NCI-H526 (cell line): Measurements from ENCODE around the gene FOXP2.
"Not testable (repeated sequence)": the region's sequence is repeated elsewhere in the genome, so short reads cannot be mapped to it uniquely, and the experiment has no call there.

Experiments used
- DNase-seq, 2 experiments: peaks; one replicate each; lab custom pipeline; 2025; lab: John Stamatoyannopoulos, UW

Gene FOXP2

DNA sequence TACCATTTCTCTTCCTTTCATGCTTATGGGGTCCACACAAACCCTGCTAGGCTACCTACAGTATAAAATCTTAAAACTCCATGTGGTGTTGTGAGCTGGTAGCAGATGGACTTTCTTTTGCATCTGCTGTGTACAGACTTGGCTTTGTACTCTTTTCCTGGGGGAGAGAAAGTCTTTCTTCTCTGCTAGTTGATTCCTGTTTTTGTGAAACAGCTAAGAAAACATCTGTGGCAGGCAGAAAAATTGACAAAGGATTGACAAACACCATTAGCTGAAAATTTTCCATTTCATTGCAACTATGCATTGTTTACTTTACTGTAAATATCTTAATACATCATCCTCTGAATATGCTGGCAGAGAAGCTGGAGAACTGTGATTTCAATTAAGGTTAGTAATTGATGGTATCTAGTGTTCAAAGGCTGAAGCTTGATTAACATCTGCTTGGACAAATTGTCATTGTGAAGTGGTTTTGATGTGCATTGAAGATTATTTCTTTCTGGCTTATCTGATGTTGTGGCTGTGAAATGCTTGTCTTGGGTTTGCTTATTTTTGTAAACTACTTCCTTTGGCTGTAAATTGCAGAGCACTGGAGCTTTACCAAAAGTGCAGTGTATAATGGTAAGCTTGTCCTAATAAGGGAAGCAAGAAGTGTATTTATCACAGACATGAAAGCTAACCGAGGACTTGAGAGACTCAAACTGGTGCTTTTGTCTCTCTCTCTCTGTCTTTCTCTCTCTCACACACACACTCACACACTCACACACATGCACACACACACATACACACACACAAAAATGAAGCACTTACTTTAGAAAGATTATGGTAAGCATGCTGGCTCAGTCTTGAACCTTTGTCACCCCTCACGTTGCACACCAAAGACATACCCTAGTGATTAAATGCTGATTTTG lies at the start of gene FOXP2:
FOXP2 (plus strand) TSS at position 660 of the 908 bp plus-strand sequence. CDS start 11,697 bp downstream, outside the sequence.
- peak in 1 of 2 experiments; percentile 51 for DNase-seq

DNA sequence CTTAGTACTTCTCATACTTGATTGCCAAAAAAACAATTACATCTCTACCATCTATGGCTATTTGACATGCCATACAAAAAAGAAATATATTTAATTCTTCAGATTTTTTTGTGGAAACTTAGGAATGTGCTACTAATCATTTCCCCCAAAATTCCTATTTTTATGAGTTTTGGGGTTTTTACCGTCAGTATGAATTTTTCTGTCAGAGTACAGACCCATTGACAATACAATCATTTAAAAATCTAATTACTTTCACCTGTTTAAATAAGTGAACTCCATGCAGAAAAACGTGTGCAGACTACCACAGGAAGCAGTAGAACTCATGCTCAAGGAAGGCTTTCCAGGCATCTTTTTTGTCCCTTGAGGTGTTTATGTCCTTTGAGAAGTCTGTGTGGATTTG lies 48.8 kb upstream of the FOXP2 start:
- no peak for DNase-seq

DNA sequence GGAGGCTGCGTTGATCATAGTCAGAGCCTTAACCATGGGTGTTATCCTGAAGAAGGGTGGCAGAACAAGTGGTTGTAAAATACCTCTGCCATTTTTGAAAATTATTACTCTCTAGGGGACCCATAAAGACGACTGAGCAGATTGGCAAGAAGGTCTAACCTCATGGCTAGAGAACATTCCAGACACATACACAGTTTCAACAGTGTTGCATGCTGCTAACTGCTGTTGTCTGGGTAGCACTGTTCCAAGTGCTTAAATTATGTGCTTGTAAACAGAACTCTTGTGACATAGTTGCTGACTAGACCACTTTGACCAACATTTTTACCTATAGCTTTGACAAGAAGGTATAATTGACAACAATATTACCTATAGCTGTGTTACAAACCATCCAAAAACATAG lies 46.1 kb upstream of the FOXP2 start:
- DNase-seq, result no peak

DNA sequence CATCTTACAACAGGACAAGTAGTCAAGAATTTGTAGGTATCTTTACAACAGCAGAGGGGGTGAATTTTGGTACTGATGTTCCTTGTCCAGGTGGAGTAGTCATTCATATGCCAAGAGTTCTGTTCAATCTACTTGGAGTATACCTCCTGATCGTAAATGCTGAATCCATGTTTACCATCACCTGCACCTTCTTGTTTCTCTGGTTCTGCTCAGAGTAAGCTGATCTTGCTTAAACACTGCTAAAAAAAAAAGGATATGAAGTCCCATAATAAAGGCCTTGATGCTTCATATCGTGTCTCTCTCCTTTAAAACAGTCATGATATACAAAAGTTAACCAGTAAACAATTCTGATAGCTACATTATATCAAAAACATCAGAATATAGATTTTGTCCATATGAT lies 45.3 kb upstream of the FOXP2 start:
- no peak for DNase-seq

DNA sequence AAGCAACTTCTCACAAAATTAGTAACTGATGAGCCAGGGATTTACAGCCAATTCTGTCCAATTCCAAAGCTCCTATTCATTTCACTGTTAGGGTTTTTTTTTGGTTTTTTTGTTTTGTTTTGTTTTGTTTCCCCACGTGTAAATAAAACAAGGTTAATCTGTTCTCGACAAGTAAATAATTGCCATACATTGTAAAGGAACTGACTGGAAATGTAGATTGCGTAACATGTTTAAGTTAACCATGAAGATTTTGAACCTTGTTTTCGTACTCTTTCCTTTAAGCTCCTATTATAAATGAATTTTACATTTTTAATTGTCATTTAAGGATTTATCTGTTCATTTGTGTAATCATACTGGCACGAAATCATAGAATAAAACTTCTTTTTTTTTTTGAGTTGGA lies 42.0 kb upstream of the FOXP2 start:
- no peak for DNase-seq

DNA sequence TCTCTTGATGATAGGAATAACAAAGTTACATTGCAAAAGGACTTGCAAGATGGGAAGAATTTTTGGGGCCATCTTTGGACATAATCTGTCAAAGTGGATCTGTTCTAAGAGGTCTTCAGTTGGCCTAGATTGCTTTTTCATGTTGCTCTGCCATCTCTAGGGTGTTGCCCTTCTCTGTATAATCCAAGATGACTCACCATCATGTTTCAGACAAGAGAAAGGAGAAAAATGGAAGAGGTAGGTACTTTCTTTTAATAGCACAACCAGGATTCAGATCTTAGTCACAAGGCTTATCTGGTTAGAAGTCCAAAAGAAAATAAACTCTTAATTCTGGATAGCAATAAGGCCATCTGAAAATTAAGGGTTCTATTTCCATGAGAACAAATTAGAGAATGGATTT lies 38.7 kb upstream of the FOXP2 start:
- DNase-seq, result no peak

DNA sequence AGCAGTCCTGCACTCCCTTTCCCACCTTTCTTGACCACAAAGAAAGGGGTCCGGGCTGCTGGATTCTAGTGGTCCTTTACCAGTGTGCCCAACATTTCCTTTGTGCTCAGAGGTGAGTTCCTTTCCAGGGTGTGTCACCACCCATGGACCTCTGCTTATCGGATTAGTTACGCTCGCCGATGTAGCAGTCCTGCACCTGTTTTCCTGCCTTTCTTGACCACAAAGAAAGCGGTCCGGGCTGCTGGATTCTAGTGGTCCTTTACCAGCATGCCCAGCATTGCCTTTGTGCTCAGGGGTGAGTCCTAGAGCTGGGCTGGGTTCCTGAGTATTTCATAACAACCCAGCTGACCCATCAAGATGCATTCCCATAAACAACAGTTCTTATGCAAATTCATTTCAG lies 30.7 kb upstream of the FOXP2 start:
- not testable (repeated sequence) for DNase-seq

DNA sequence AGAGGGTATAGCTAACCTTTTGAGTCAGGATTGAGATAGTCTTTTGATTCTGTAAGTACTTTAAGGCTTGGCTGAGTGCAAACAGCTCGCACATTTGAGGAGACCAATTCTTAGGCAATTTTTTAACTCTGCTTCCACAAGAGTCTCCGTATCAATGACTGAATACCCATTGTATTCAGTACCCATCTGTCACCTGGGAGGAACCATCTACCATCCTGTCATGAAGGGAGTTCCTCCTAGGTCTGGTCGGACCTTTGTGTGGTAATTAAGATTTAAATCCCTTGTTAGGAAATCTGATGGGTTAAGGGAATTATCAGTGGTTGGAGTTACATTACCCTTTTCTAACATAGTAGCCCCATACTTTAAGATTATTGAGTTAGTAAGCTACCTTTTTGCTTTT lies 30.3 kb upstream of the FOXP2 start:
- DNase-seq, result not testable (repeated sequence)

DNA sequence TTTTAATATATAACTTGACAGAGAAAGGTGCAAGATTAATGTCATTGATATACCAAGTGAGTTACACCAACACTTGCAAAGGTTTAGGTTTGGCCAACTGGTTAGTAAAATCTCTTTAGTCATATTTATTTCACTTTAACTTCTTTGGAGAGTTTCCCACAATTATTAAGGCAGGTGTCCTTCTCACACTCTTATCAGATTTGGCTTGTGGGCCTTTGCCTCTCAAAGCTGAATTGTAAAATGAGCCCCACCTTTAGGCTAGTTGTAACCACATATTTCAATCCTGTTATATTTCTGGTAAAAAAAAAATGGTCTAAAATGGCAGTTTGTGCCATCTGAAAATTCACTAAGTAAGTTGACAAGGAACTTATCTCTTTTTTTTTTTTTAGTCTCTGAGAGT lies 26.6 kb upstream of the FOXP2 start:
- no peak for DNase-seq

DNA sequence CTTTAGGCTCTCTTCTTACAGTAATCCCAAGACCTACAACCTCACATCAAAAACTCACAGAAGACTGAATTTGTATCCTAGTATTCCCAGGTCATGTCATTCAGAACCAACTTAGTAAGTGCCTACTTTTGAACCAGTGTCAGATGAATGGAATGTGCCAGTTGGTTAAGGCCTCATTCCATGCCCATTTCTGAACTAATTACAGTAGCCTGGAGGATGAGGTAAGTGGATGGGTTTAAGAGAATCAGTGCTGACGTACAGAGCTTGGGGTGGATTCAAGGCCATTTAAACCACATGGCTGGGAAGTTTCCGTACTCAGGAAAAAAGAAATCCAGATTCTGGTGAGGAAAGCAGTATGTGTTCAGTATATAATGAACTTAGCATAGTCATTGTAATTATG lies 21.9 kb upstream of the FOXP2 start:
- no peak for DNase-seq

DNA sequence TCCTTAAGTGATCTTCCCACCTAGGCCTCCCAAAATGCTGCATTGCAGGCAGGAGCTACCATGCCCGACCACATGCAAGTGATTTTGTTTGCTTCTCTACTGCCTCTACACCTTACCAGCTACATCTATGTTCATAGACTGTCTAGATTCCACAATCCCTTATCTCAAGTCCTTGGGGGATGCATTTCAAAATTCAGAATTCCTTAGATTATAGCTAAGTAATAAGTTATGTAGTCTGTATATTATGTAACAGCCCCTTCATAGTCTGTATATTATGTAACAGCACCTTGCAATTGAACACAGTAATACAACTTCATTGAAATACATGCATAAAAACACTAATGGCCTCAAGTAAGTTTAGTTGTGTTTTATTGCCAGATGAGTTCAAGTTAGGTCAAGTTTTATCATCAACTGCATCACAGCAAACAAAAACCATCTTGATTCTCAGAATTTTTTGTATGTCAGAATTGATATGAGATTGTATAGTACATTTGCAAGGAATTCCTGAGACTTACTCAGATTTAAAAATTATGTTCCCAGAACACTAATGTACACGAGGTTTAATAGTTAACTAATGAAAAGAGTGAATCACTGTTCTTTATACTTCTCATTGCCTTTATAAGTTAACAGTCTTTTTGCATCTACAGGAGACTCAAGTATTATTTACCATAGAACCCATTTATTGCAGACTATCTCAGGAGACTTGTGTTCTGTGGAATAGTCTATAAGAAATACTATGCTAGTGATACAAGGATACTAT lies 11.6 kb upstream of the FOXP2 start:
- DNase-seq, result no peak

DNA sequence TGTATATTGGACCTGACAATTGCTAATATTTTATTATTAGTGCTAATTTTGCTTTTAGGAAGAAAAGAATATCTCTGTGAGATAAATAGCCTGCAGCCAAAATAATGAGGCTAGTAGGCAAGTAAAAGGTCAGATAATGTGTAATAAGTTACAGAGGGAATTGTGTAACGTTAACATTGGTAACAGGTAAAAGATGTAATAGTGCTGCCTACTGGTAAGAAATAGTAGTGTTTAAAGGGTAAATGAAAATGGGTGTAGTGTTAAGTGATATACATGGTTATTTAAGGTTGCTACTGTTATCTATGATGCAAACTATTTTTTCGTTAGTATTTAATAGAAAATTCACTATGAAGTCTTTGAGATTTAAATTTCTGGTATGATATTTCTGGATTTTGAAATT lies 9.2 kb upstream of the FOXP2 start:
- DNase-seq, result peak; percentile 22 to 44

DNA sequence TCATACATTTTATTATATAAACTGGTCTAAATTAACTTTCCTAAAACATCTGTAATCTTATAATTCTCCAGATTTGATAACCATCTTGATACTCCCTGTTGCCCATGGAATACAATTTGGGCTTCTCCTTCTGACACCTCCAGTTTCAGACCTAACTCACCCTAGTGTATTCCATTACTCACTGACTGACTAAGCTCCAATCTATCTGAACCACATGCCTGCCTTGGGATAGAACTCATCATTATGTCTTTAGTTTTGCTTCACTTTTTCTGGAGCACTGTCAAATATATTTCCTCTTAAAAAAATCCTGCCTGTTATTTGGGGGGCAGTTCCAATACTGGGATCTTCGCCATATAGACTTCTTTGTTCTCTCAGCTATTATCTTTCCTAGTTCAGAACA lies 4.9 kb upstream of the FOXP2 start:
- DNase-seq, result no peak

DNA sequence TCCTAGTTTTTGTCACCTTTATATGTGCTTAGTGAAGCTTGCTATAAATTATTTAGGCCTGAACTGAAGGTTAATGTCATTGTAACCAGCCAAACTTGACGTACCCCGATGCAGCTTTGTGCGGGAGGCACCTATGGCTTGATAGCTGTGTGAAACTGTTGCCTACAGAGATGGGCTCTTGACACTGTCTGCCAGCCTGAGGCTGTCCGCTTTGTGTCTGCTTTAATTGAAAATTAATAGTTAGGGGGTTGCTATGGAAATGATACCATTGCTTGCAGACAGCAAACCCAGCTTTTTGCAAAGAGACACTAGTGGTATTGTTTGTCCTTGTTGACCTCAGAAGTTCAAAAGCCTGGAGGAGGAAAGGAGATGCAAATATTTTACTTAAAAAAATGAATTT lies 2.1 kb upstream of the FOXP2 start:
- DNase-seq, result peak; percentile 96 to 98

DNA sequence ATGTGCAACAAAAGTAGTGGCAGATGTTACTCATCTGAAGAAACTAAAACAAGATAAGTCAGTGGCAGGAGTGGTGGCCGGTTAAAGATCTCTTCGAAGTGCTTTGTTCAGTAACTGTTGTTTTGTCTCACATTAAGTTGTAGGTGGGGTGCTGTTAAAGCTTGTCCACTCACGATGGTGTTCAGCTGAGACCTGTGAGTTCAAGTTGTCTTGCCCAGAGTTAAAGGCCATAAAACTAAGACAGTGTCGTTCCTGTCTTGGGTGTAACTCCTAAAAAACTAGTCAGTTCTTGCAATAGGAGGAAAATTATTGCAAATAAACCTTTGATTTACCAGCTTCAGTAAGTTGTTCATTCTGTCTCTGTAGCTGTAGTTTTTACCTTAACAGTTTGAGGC lies 857 bp upstream of the FOXP2 start:
- peak in 1 of 2 experiments; percentile 22 for DNase-seq

DNA sequence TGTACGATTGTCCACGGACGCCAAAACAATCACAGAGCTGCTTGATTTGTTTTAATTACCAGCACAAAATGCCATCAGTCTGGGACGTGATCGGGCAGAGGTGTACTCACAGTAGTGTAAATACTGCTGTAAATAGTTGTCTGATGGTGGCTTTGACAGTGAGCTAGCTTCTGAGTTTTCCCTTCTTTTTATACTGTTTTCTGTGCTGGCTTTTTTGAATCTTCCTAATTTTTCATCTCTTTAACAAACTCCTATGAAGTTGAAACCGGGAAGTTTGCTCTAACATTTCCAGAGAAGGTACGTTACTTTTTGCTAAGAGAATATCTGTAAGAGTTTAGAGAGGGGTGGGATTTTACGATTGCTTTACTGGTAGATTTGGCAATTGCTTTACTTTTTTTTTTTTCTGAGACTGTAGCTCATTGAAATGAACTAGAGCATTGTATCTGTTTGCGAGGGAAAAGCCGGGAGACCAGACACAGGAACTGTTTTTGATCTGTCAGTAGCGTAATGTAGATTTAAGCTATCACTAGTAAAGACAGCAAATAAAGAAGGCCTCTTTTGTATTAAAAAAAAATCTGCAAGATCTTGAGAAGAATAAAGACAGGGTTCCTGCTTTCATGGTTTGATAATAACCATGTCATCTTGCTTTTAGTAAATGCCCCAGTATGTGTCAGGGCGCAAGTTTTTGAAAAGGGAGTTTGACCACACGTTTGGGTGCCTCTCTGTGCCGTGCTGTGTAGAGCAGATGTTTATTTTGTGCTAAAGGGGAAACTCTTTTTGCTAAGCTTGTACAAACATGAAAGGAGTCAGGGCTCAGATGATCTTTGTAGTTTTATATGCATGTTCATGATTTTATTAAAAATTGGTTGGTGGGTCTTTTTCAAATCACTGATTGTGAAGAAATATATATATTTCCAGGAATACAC lies 712 bp downstream of the FOXP2 start:
- peak in 1 of 2 experiments; percentile 23 for DNase-seq

DNA sequence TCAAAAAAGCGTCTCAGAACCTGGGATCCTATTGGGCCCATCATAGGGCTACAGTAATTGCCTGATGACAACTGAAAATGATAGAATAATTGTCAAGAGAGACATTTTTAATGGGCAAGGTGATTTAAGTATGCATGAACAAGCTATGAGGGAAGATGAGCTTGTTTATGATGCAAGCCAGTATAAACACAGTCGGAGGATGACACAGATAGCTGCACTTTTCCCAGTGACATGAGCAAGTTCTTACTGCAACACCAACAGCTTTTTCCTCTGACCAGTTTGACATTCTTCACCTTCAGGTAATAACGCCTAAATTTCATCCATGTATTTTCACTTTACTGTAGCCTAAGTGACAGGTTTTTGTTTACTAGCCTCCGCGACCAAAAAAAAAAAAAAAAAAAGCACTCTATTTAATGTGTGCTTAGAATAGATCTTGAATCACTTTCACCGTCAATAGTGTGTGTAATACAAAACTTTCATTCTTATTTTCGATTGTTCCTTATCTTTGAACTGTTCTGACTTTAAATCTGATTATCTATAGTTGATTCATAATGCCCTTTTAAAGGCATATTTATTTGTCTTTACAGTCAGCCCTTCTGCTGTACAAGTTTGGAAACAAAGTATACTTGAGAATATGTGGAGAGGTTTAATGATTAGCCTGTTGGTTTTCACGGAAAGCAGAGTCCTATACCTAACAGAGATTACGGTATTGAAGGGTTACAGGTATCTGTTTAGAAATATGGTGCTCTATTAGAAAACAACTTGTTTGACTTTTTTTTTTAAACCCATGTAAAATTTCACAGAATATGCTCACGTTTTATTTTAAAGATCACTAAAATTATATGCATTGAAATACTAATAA lies 1.7 kb downstream of the FOXP2 start:
- no peak for DNase-seq

DNA sequence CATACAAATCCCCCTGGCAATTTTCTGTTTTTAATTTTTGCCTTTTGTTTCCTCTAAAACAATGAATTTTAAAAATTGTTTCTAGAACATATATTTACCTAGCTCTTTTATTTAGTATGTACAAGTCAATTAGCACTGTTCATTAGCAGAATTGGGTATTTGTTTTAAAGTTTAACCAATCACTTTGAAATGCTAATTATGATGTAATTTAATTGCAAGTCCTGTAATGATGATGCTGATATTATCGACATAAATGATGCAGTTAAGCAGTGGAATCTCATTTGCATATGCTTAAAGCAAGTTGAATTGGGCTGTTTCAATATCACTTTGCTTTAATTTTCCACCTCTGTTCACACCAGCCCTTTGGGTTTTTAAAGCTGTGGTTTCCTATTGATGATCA lies 2.7 kb downstream of the FOXP2 start:
- DNase-seq, result no peak

DNA sequence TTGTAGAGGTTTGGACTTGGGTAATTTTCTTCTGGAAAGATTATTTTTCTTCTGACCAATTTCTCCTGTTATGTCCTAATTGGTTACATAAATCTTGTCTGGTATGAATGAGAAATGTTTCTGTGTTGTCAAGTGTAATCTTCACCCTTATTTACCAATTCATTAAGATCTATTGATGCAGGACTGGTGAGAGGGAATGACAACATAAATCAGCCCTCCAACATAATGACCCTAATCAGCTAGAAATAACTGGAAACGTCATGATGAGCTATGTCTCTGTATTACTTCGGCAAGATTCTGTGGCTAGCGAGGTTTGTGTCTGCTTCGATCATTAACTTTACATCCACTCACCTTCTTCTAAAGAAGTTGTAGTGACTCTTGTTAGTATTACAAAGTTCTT lies 3.5 kb downstream of the FOXP2 start:
- no peak for DNase-seq

DNA sequence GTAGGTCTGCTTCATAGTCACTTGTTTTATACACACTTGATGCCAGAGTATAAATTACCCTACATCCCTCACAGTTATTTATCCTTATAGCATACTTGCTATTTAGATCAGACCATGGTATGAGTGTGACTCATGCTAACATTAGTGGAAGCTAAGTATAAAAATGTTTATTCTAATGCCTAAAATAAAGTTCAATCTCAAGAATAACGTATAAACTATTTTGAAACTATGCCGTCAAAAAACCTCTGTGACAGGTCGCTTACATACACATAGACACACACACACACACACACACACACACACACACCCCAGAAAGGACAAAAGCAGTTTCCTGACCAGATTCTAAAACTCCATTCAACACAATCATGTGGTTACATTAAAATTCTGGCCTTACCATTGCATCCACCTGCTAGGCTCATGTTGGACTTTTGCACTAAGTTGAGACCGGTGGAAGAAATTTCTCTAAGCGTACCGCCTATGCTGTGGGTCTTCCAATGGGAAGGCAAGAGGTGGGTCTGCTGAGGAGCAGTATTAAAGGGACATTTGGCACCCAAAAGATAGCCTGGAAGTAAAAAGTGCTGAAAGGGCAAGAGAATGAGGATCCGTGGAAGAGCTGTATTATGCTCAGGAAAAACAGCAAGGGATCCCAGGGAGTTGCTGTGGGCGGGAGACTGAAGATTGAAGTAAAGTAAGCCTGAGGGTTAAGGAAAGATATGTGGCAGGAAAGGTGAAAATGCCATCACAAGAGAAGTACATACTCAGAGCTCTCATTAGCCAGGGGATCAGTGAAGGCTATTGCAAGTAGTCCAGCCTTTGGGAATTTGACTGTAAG lies 5.0 kb downstream of the FOXP2 start:
- DNase-seq, result no peak
